NCI-H1048 (cell line): ENCODE measurements around the gene FRMD8.

ENCODE experiments used
- DNase-seq: peaks from one replicate; lab custom pipeline; 2025; lab: John Stamatoyannopoulos, UW

Gene FRMD8

GRCh38 chr11:65386307-65387140, at the start of gene FRMD8:
Gene FRMD8 (plus strand): TSS chr11:65386637. CDS start chr11:65387037, 400 bp downstream.
- DNase-seq, result peak; percentile 67

- DNase-seq, result no peak
These were observed 47.8 kb upstream of the FRMD8 start for GRCh38 chr11:65338676-65339075.

- no peak for DNase-seq
These were observed 46.2 kb upstream of the FRMD8 start for GRCh38 chr11:65340226-65340625.

- DNase-seq, result no peak
These were observed 44.6 kb upstream of the FRMD8 start for GRCh38 chr11:65341856-65342255.

- DNase-seq, result no peak
These were observed 34.9 kb upstream of the FRMD8 start for GRCh38 chr11:65351511-65351910.

- DNase-seq, result no peak
These were observed 33.7 kb upstream of the FRMD8 start for GRCh38 chr11:65352783-65353182.

GRCh38 chr11:65353376-65353775, 33.1 kb upstream of the FRMD8 start:
- no peak for DNase-seq

GRCh38 chr11:65353900-65354264, 32.6 kb upstream of the FRMD8 start:
- DNase-seq, result no peak

- peak; percentile 96 for DNase-seq
These were observed 32.0 kb upstream of the FRMD8 start, which contains the start of gene TIGD3 for GRCh38 chr11:65354265-65355012. Gene TIGD3 (plus strand): TSS chr11:65354751. CDS start chr11:65355809, 1,058 bp downstream.

- DNase-seq, result no peak
These were observed 31.2 kb upstream of the FRMD8 start for GRCh38 chr11:65355013-65355775.

- DNase-seq, result no peak
These were observed 30.6 kb upstream of the FRMD8 start for GRCh38 chr11:65355776-65356393.

- no peak for DNase-seq
These were observed 30.0 kb upstream of the FRMD8 start for GRCh38 chr11:65356394-65356972.

- DNase-seq, result no peak
These were observed 28.5 kb upstream of the FRMD8 start for GRCh38 chr11:65357856-65358356.

GRCh38 chr11:65362320-65362931, 24.0 kb upstream of the FRMD8 start:
- DNase-seq, result no peak

- no peak for DNase-seq
These were observed 23.5 kb upstream of the FRMD8 start for GRCh38 chr11:65362966-65363365.

- DNase-seq, result no peak
These were observed 22.7 kb upstream of the FRMD8 start for GRCh38 chr11:65363770-65364169.

- peak; percentile 64 for DNase-seq
These were observed 20.1 kb upstream of the FRMD8 start for GRCh38 chr11:65366340-65366773.

GRCh38 chr11:65370659-65371049, 15.8 kb upstream of the FRMD8 start:
- no peak for DNase-seq

GRCh38 chr11:65373839-65374580, 12.4 kb upstream of the FRMD8 start:
- no peak for DNase-seq

- no peak for DNase-seq
These were observed 11.4 kb upstream of the FRMD8 start for GRCh38 chr11:65375012-65375411.
